Activated CD4-positive, alpha-beta T cell treated with anti-CD3 and anti-CD28 coated beads, Interleukin-2, amount 10 ng/mL, durations not matched to agents 7 days and 5 days (primary cell): ENCODE data around the gene KRTAP5-1. TPM values are rescaled to one million over a fixed set of nuclear protein-coding genes. Genes with fewer than 3 reads are reported as not detected.

ENCODE experiments used
- CTCF ChIA-PET: fragments of 350-600 bp; sonication (Branson Sonifier 250); formaldehyde crosslinking; loops from one replicate; lab custom pipeline; 2021; ENCODE audit warnings: antibody characterized with exemption; lab: Charles Lee
- POLR2A ChIA-PET: fragments of 350-600 bp; sonication (Branson Sonifier 250); formaldehyde crosslinking; loops from one replicate; lab custom pipeline; 2021; ENCODE audit warnings: antibody characterized with exemption; lab: Charles Lee
- DNase-seq: peaks from one replicate; pipeline ENCODE4 v3.0.0-alpha.2; 2020
- H3K27ac Mint-ChIP-seq: one replicate; pipeline ENCODE4 v1.8.0; 2021; ENCODE audit warnings: mild to moderate bottlenecking, moderate library complexity, mixed read lengths
- H3K27me3 Mint-ChIP-seq: one replicate; pipeline ENCODE4 v1.8.0; 2021; ENCODE audit warnings: mixed read lengths
- H3K36me3 Mint-ChIP-seq: one replicate; pipeline ENCODE4 v1.8.0; 2021; ENCODE audit warnings: low read depth, mixed read lengths
- H3K4me1 Mint-ChIP-seq: one replicate; pipeline ENCODE4 v1.8.0; 2021; ENCODE audit warnings: mixed read lengths
- H3K4me3 Mint-ChIP-seq: one replicate; pipeline ENCODE4 v1.8.0; 2021; ENCODE audit warnings: mild to moderate bottlenecking, moderate library complexity, mixed read lengths
- H3K9me3 Mint-ChIP-seq: one replicate; pipeline ENCODE4 v1.8.0; 2021; ENCODE audit warnings: mixed read lengths
- total RNA-seq, 2 experiments: library from RNA; stranded (reverse); gene quantifications; one replicate each; pipeline ENCODE4 v1.2.3, GENCODE V29; 2021

The KRTAP5-1 gene
- total RNA-seq, 2 experiments from 2014 or later = not detected

- no peak for DNase-seq
- ChIA-PET CTCF (interaction anchor here (0.7 kb wide), 1 partner anchor 11 kb away, joined by 3 read pairs; no protein-coding TSS in a partner anchor), POLR2A (no interaction called here)
- Mint-ChIP-seq H3K9me3 (no peaks in the 10 kb centered on the region), H3K4me3 (no peak overlapping the region), H3K36me3 (no peaks in the 10 kb centered on the region), H3K27ac (no peak overlapping the region), H3K4me1 (peaks cover 4% of the 10 kb centered on the region), H3K27me3 (peaks cover 35% of the 10 kb centered on the region)
Observed at GRCh38 chr11:1549338-1550330, 35.4 kb downstream of the KRTAP5-1 start.

DNA sequence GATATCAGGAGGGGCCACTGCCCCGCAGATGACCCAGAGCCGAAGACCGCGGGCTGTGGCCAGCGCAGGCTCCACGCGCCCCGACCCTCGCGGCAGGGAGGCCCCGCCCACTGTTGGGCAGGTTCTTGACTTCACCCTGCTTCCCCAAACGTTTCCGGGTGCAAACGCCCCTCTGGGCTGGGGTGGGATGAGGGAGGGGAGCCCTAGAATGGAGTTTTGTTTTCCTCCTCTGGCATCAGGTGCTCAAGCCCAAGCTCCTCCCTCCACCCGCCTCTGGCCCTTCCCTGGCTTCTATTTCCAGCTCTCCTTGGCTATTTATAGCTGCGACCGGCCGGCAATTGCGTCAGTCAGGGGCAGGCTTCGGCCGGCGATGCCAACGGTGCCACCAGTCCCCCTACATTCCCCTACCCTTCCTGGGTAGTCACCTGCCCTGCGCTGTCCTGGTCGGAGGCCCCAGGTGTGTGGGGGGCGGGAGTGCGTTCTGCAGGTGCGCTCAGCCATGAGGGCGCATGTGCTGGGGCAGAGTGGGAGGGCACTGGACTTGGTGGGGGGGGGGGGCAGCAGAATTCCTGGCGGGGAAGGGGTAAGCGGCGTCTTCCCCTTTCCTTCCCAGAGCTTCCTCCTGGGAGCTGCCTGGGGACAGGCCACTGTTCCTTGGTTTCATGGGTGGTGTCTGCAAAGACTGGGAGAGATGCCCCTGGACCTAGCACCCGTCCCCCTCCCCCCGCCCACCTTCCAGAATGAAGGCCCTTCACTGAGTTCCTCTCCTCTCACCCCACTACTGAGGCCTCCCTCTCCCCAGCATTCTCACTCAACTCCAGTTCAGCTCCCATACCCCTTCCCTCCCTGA lies 36.6 kb downstream of the KRTAP5-1 start:
- no peaks in the 10 kb centered on the region for H3K36me3 Mint-ChIP-seq
- ChIA-PET POLR2A (no interaction called here), CTCF (no interaction called here)
- H3K27me3 Mint-ChIP-seq = peaks cover 35% of the 10 kb centered on the region
- DNase-seq = no peak
- H3K9me3 Mint-ChIP-seq = no peaks in the 10 kb centered on the region
- H3K27ac Mint-ChIP-seq = no peak overlapping the region
- H3K4me3 Mint-ChIP-seq = no peak overlapping the region
- peaks cover 4% of the 10 kb centered on the region for H3K4me1 Mint-ChIP-seq

DNA sequence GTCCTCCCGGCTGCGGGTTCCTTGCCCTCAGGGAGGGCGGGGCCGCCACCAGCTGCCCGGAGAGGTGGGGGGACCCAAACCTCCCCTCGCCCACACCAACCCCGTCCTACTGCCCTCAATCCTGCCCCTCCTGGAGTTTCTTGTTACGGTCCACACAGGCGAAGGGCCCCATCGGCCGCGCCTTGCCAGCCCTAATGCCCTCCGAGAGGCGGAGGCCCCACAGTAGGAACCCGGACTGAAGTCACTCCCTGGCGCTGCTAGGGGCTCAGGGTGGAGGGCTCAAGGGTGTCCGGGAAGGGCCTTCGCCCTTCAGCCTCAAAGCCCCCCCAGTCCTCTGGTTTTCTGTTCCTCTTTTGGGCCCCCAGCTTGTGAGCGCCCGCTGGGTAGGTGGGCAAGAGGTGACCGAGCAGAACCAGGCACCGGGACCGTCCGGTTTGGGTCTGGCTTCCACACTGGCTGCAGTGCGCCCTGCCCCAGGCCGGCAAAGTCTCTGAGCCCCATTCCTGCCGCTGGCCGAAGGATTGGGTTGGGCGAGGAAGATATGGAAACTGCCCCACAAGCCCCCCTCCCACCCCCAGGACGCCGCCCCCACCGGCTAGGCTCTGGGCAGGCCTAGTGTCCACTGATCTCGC lies 37.5 kb downstream of the KRTAP5-1 start:
- ChIA-PET CTCF (interaction anchor here (1.2 kb wide), 1 partner anchor 10 kb away, joined by 3 read pairs; no protein-coding TSS in a partner anchor), POLR2A (no interaction called here)
- H3K4me3 Mint-ChIP-seq = no peak overlapping the region

DNA sequence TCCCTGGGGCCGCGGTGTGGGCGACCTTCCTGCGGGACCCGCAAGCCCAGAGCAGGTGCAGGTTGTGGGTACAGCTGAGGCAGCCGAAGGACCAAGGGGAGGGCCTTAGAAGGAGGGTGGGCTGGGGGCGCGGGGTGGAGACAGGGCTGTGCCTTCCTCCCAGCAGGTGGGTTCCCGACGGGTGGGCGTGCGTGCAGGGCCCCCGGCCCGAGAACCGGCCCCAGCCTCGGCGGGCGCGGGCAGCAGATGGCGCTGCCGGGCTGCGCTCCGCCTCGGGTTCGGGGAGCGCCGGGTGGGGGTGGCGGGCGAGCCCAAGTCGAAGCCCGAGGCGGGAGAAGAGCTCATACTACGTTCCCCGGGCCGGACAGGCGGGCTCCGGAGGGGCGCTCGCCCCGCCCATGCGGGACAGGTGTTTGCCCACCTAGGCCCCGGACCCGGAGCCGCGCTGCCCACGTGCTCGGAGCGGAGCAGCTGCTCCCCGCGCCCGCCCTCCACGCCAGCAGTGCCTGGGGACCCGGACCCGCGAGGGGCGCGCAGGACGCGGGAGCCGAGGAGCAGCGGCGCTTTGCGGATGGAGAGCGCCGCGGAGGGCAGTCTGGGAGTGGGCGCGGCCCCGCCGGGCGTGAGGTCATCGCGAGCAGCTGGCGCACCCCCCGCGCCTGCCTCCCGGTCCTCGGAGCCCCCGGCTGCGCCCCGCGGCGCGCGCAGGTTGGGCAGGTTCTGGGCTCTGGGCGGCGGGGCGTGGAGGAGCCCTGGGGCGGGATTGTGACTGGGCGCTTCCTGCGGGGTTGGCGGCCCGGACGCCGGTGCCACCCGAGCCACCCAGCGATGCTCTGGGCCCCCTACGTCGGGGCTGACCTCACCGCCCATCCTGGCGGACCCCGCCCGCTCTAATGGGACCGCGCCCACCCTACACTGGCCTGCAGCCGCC lies 38.3 kb downstream of the KRTAP5-1 start:
- CTCF ChIA-PET = interaction anchor here (0.6 to 2.1 kb wide), 5 partner anchors 9 to 106 kb away, joined by 3 to 10 read pairs (median 3); no protein-coding TSS in a partner anchor
- H3K36me3 Mint-ChIP-seq = no peaks in the 10 kb centered on the region
- peak; percentile 14 for DNase-seq
- H3K27me3 Mint-ChIP-seq = peaks cover 35% of the 10 kb centered on the region
- no peaks in the 10 kb centered on the region for H3K9me3 Mint-ChIP-seq
- H3K4me3 Mint-ChIP-seq = no peak overlapping the region
- no peak overlapping the region for H3K27ac Mint-ChIP-seq
- POLR2A ChIA-PET = no interaction called here
- H3K4me1 Mint-ChIP-seq = peaks cover 4% of the 10 kb centered on the region

More for the DNA sequence above, 37.5 kb downstream of the KRTAP5-1 start:
- no peak for DNase-seq
- no peaks in the 10 kb centered on the region for H3K9me3 Mint-ChIP-seq
- peaks cover 35% of the 10 kb centered on the region for H3K27me3 Mint-ChIP-seq
- H3K36me3 Mint-ChIP-seq = no peaks in the 10 kb centered on the region
- no peak overlapping the region for H3K27ac Mint-ChIP-seq
- peaks cover 4% of the 10 kb centered on the region for H3K4me1 Mint-ChIP-seq

- POLR2A ChIA-PET = interaction anchor here (0.6 kb wide), 1 partner anchor 29 kb away, joined by 4 read pairs; no protein-coding TSS in a partner anchor
- CTCF ChIA-PET = interaction anchor here (1.0 to 2.1 kb wide), 4 partner anchors 8 to 107 kb away, joined by 3 to 10 read pairs (median 4); no protein-coding TSS in a partner anchor
- H3K4me3 Mint-ChIP-seq = no peak overlapping the region
- peak overlapping the region; percentile 64 for H3K27ac Mint-ChIP-seq
- DNase-seq = no peak
- peaks cover 35% of the 10 kb centered on the region for H3K27me3 Mint-ChIP-seq
- peaks cover 4% of the 10 kb centered on the region for H3K4me1 Mint-ChIP-seq
- no peaks in the 10 kb centered on the region for H3K36me3 Mint-ChIP-seq
- H3K9me3 Mint-ChIP-seq = no peaks in the 10 kb centered on the region
Observed at GRCh38 chr11:1546077-1546535, 39.0 kb downstream of the KRTAP5-1 start.

- no peak for DNase-seq
- Mint-ChIP-seq H3K9me3 (no peaks in the 10 kb centered on the region), H3K4me1 (peaks cover 4% of the 10 kb centered on the region), H3K27ac (no peak overlapping the region), H3K36me3 (no peaks in the 10 kb centered on the region), H3K27me3 (peaks cover 35% of the 10 kb centered on the region), H3K4me3 (no peak overlapping the region)
- POLR2A ChIA-PET = interaction anchor here (0.6 kb wide), 1 partner anchor 30 kb away, joined by 4 read pairs; no protein-coding TSS in a partner anchor
- CTCF ChIA-PET = interaction anchor here (2.1 kb wide), 1 partner anchor 29 kb away, joined by 10 read pairs; no protein-coding TSS in a partner anchor
Observed at GRCh38 chr11:1545432-1545831, 39.7 kb downstream of the KRTAP5-1 start.

DNA sequence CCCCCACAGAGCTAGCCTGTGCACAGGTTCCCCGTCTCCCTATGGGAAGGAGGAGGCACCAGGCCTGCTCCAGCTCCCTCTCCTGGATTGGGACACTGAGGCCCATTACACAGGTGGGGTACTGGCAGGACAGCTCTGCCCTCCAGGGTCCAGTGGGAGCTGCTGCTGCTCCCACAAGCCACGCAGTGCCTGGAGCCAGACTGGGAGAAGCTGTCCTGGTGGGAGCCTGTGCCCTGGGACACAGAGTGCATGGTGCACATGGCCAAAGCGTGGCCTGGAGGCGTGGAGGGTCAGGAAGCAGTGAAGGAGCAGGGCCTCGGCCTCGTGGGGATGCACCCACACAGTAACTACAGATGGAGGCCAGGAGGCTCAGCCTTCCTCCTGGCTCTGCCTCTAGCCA lies 40.5 kb downstream of the KRTAP5-1 start:
- H3K27ac Mint-ChIP-seq = no peak overlapping the region
- ChIA-PET POLR2A (no interaction called here), CTCF (interaction anchor here (1.0 kb wide), 1 partner anchor 29 kb away, joined by 3 read pairs; no protein-coding TSS in a partner anchor)
- peaks cover 4% of the 10 kb centered on the region for H3K4me1 Mint-ChIP-seq
- DNase-seq = no peak
- peaks cover 29% of the 10 kb centered on the region for H3K27me3 Mint-ChIP-seq
- H3K4me3 Mint-ChIP-seq = no peak overlapping the region
- no peaks in the 10 kb centered on the region for H3K36me3 Mint-ChIP-seq
- H3K9me3 Mint-ChIP-seq = no peaks in the 10 kb centered on the region

DNA sequence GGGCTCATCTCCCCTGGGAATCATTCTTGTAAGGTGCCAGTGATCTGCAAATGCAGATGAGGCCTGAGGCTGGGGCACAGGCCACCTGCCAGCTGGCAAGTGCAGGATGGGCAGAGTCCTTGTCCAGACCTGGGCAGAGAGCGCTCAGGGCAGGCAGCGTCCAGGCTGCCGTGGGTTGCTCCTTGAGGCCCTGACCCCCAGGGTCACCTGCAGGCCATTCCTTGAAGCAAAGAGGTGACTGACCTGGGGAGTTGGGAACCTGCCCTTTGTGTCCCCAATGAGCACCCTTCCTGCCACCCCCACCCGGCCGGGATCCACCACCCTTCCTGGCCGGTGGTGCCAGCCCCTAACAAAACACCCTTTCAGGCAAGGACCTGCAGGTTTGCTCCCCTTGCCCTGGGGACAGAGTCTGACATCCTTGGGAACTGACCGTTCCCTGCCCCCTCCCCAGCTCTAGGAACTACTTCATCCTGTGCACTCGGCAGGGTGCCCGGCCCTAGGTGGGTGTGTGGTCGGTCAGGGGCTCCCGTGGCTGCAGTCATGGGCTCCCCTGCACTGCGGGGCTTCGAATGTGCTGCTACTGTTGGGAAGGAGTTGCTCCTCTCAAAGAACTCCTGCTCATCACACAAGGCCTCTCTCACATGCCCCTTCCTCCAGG lies 41.3 kb downstream of the KRTAP5-1 start:
- Mint-ChIP-seq H3K4me3 (no peak overlapping the region), H3K36me3 (no peaks in the 10 kb centered on the region), H3K4me1 (peaks cover 4% of the 10 kb centered on the region), H3K27ac (no peak overlapping the region), H3K9me3 (no peaks in the 10 kb centered on the region), H3K27me3 (peaks cover 21% of the 10 kb centered on the region)
- POLR2A ChIA-PET = no interaction called here
- DNase-seq = no peak
- CTCF ChIA-PET = interaction anchor here (0.5 to 1.0 kb wide), 2 partner anchors 30 to 792 kb away, joined by 3 read pairs; no protein-coding TSS in a partner anchor

- H3K4me3 Mint-ChIP-seq = no peak overlapping the region
- peaks cover 4% of the 10 kb centered on the region for H3K4me1 Mint-ChIP-seq
- DNase-seq = no peak
- H3K36me3 Mint-ChIP-seq = no peaks in the 10 kb centered on the region
- ChIA-PET POLR2A (no interaction called here), CTCF (no interaction called here)
- no peak overlapping the region for H3K27ac Mint-ChIP-seq
- H3K27me3 Mint-ChIP-seq = peaks cover 16% of the 10 kb centered on the region
- no peaks in the 10 kb centered on the region for H3K9me3 Mint-ChIP-seq
Observed at GRCh38 chr11:1542267-1542666, 42.8 kb downstream of the KRTAP5-1 start.

DNA sequence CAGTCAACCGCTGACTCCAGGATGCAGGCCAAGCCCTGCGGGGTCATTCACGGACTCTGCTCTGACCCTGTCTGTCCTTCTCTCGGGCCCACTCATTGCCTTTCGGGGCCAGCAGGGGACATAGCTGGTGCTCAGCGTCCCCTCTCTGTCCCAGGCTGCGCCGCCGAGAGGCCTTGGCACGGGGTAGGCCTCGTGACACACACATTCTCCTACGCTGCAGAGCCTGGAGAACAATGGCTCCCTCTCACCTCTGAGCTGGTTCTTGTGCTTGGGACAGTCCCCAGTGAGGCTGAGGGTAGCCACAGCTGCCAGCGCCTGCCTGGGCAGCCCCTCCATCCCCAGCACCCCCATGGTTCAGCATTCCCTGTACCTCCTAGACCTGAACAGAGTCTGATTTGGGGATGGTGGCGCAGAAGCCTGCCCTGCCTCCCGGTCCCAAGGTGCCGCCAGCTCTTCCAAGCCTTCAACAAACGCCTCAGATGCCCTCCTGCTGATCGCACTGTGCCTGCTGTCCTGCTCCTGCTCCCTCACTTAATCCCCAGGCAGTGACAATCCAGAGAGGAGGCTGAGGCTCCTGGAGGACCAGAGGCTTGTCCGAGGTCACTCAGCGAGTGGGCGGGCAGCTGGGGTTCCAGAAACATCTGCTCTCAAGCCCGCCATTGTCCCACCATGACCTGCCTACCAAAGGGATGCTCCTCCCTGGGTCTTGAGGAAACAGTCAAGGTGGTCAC lies 43.4 kb downstream of the KRTAP5-1 start:
- ChIA-PET CTCF (no interaction called here), POLR2A (no interaction called here)
- Mint-ChIP-seq H3K27ac (no peak overlapping the region), H3K36me3 (no peaks in the 10 kb centered on the region), H3K9me3 (no peaks in the 10 kb centered on the region), H3K4me3 (no peak overlapping the region), H3K27me3 (peaks cover 16% of the 10 kb centered on the region), H3K4me1 (peaks cover 6% of the 10 kb centered on the region)
- no peak for DNase-seq
